HEK293T (cell line): ENCODE measurements around the gene PPFIA2.

ENCODE experiments used
- CTCF ChIA-PET: fragments of 350-600 bp; formaldehyde crosslinking; extraction: SDS; loops from one replicate; lab custom pipeline; 2021; ENCODE audit warnings: antibody characterized with exemption, inconsistent platforms; lab: Yijun Ruan, JAX
- POLR2A ChIA-PET: fragments of 350-600 bp; formaldehyde crosslinking; extraction: SDS; loops from one replicate; lab custom pipeline; 2020; ENCODE audit warnings: antibody characterized with exemption, inconsistent platforms; lab: Yijun Ruan, JAX
- DNase-seq: peaks from one replicate; pipeline ENCODE4 v3.0.0; 2012; ENCODE audit warnings: mixed read lengths; ENCODE audit errors: extremely low spot score
- ARNT ChIP-seq: fragments of 450-650 bp; IDR thresholded peaks from 2 replicates; pipeline ENCODE4 v1.6.1; 2017; ENCODE audit warnings: mild to moderate bottlenecking
- BHLHE40 ChIP-seq: fragments of 450-650 bp; IDR thresholded peaks from 2 replicates; pipeline ENCODE4 v1.6.1; 2016; ENCODE audit warnings: mild to moderate bottlenecking, moderate library complexity, borderline replicate concordance
- CTBP1 ChIP-seq: fragments of 450-650 bp; IDR thresholded peaks from 2 replicates; pipeline ENCODE4 v1.6.1; 2016; ENCODE audit warnings: borderline replicate concordance
- ELF4 ChIP-seq: fragments of 450-650 bp; IDR thresholded peaks from 2 replicates; pipeline ENCODE4 v1.6.1; 2017; ENCODE audit warnings: antibody characterized with exemption
- FOXA1 ChIP-seq: fragments of 450-650 bp; IDR thresholded peaks from 2 replicates; pipeline ENCODE4 v1.6.1; 2016; ENCODE audit warnings: mild to moderate bottlenecking
- FOXK2 ChIP-seq: fragments of 450-650 bp; IDR thresholded peaks from 2 replicates; pipeline ENCODE4 v1.6.1; 2016; ENCODE audit warnings: mild to moderate bottlenecking
- FOXM1 ChIP-seq: fragments of 450-650 bp; IDR thresholded peaks from 2 replicates; pipeline ENCODE4 v1.6.1; 2017; ENCODE audit warnings: mild to moderate bottlenecking, borderline replicate concordance
- HDGF ChIP-seq: fragments of 450-650 bp; IDR thresholded peaks from 2 replicates; pipeline ENCODE4 v1.6.1; 2017; ENCODE audit warnings: antibody characterized with exemption, borderline replicate concordance
- L3MBTL2 ChIP-seq: fragments of 450-650 bp; conservative IDR thresholded peaks from 2 replicates; pipeline ENCODE4 v1.6.1; 2016; ENCODE audit warnings: mild to moderate bottlenecking
- LEF1 ChIP-seq: fragments of 450-650 bp; IDR thresholded peaks from 2 replicates; pipeline ENCODE4 v1.6.1; 2017; ENCODE audit warnings: mild to moderate bottlenecking, borderline replicate concordance
- NFRKB ChIP-seq: fragments of 450-650 bp; IDR thresholded peaks from 2 replicates; pipeline ENCODE4 v1.6.1; 2016; ENCODE audit warnings: mild to moderate bottlenecking, moderate library complexity
- PKNOX1 ChIP-seq: fragments of 450-650 bp; IDR thresholded peaks from 2 replicates; pipeline ENCODE4 v1.6.1; 2016
- SP1 ChIP-seq: fragments of 450-650 bp; IDR thresholded peaks from 2 replicates; pipeline ENCODE4 v1.6.1; 2017
- SUZ12 ChIP-seq: fragments of 450-650 bp; IDR thresholded peaks from 2 replicates; pipeline ENCODE4 v1.6.1; 2016; ENCODE audit warnings: mild to moderate bottlenecking
- TARDBP ChIP-seq: fragments of 450-650 bp; IDR thresholded peaks from 2 replicates; pipeline ENCODE4 v1.6.1; 2016
- ZNF384 ChIP-seq: fragments of 450-650 bp; IDR thresholded peaks from 2 replicates; pipeline ENCODE4 v1.6.1; 2016

The PPFIA2 gene

GRCh38 chr12:81417056-81417455, 342.1 kb downstream of the PPFIA2 start:
- CTCF ChIA-PET, result no interaction called here
- POLR2A ChIA-PET, result no interaction called here
- no peak for TF ChIP-seq CTBP1
- TF ChIP-seq FOXM1, result no peak
- TF ChIP-seq HDGF, result no peak
- TF ChIP-seq BHLHE40, result no peak
- TF ChIP-seq ZNF384, result no peak
- no peak for TF ChIP-seq LEF1
- TF ChIP-seq L3MBTL2, result no peak
- TF ChIP-seq NFRKB, result no peak
- no peak for TF ChIP-seq PKNOX1
- TF ChIP-seq ELF4, result no peak
- TF ChIP-seq TARDBP, result no peak
- TF ChIP-seq FOXA1, result no peak
- TF ChIP-seq SP1, result no peak
- TF ChIP-seq SUZ12, result no peak
- no peak for TF ChIP-seq FOXK2
- TF ChIP-seq ARNT, result no peak
- DNase-seq, result no peak

- no peak for TF ChIP-seq CTBP1
- no peak for TF ChIP-seq TARDBP
- ChIA-PET CTCF (no interaction called here), POLR2A (no interaction called here)
- DNase-seq, result no peak
Measured at GRCh38 chr12:81416571-81416970, 342.6 kb downstream of the PPFIA2 start.

- CTCF ChIA-PET, result no interaction called here
- POLR2A ChIA-PET, result no interaction called here
- TF ChIP-seq BHLHE40 (no peak), ARNT (no peak), TARDBP (no peak), PKNOX1 (no peak), ELF4 (no peak), L3MBTL2 (no peak), NFRKB (no peak), CTBP1 (no peak)
- no peak for DNase-seq
Measured at GRCh38 chr12:81414441-81414840, 344.7 kb downstream of the PPFIA2 start.

- ChIA-PET POLR2A (no interaction called here), CTCF (no interaction called here)
- TF ChIP-seq NFRKB (no peak), SP1 (no peak), ZNF384 (no peak), FOXM1 (no peak), SUZ12 (no peak), FOXK2 (no peak), CTBP1 (no peak), TARDBP (no peak), ARNT (no peak), L3MBTL2 (no peak), PKNOX1 (no peak), ELF4 (no peak), FOXA1 (no peak), HDGF (no peak)
- no peak for DNase-seq
Measured at GRCh38 chr12:81412940-81413339, 346.2 kb downstream of the PPFIA2 start.

GRCh38 chr12:81403348-81403747, 355.8 kb downstream of the PPFIA2 start:
- no peak for DNase-seq
- CTCF ChIA-PET, result no interaction called here
- POLR2A ChIA-PET, result no interaction called here
- TF ChIP-seq L3MBTL2 (no peak), CTBP1 (no peak), TARDBP (no peak), SUZ12 (no peak), SP1 (no peak), ELF4 (no peak), HDGF (no peak), ZNF384 (no peak), PKNOX1 (no peak), FOXM1 (no peak), BHLHE40 (no peak), LEF1 (no peak), ARNT (no peak), NFRKB (no peak), FOXA1 (no peak), FOXK2 (no peak)

GRCh38 chr12:81401241-81401640, 357.9 kb downstream of the PPFIA2 start:
- no peak for DNase-seq
- ChIA-PET CTCF (no interaction called here), POLR2A (no interaction called here)
- TF ChIP-seq ELF4 (no peak), NFRKB (no peak), BHLHE40 (no peak), FOXK2 (no peak), FOXM1 (no peak), PKNOX1 (no peak), ARNT (no peak), TARDBP (no peak), ZNF384 (no peak), SP1 (no peak), L3MBTL2 (no peak), FOXA1 (no peak), HDGF (no peak)
